GM20431 (cell line): ENCODE results near the gene HMGA1.
"Not testable (repeated sequence)": the region's sequence is repeated elsewhere in the genome, so short reads cannot be mapped to it uniquely, and the experiment has no call there.

Experiments used
- in situ Hi-C: fragments of 300-500 bp; cut with MseI, MboI; formaldehyde crosslinking; loops from one replicate; pipeline ENCODE4 v1.15.0; 2020; ENCODE audit warnings: low sequenced_read_pairs; ENCODE audit not compliant: unreplicated experiment

HMGA1 gene

DNA sequence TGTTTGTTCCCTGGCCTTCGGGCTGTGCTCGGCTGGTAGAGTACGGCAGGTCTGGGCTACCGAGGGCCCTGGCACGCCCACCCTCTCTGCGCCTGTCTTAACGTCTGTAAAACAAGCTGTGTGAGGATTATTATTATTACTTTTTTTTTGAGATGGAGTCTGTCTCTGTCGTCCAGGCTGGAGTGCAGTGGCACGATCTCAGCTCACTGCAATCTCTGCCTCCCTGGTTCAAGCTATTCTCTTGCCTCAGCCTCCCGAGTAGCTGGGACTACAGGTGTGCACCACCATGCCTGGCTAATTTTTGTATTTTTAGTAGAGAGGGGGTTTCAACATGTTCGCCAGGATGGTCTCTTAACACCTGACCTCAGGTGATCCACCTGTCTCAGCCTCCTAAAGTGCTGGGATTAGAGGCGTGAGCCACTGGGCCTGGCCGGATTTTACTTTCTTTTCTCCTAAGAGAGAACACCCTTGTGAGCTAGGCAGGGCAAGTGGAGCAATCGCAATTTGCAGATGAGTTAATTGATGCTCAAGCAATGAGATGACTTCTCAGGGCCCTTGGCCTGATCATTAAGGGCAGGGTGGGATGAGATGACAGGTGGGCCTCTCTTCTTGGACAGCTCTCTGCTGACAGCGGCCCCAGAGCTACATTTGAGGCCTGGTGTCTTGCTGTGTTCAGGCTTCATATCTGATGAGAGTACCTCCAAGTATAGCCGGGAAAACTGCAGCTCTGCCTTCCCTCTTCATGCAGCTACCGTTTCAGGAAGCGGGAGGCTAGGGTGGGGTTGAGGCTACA is 13.0 kb downstream of the HMGA1 start:
- in situ Hi-C loops = loop anchor here (10.0 kb wide), 1 partner anchor 165 kb away; no protein-coding TSS in a partner anchor

DNA sequence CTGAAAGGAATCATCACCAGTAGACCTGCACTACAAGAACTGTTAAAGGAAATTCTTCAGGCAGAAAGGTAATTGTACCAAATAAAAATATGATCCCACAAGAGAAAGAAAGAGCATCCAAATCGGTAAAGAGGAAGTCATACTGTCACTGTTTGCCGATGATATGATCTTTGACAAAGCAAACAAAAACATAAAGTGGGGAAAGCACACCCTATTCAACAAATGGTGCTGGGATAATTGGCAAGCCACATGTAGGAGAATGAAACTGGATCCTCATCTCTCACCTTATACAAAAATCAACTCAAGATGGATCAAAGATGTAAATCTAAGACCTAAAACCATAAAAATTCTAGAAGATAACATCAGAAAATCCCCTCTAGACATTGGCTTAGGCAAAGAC is 15.7 kb downstream of the HMGA1 start:
- in situ Hi-C loops = not testable (repeated sequence)

DNA sequence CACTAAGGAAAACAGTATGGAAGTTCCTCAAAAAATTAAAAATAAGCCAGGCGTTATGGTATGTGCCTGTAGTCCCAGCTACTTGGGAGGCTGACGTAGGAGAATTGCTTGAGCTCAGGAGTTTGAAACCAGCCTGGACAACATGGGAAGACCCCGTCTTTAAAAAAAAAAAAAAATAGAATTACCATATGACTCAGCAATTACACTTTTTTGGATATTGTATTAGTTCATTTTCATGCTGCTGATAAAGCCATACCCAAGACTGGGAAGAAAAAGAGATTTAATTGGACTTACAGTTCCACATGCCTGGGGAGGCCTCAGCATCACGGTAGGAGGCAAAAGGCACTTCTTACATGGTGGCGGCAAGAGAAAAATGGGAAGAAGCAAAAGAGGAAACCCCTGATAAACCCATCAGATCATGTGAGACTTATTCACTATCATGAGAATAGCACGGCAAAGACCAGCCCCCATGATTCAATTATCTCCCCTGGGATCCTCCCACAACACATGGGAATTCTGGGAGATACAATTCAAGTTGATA is 22.9 kb downstream of the HMGA1 start:
- in situ Hi-C loops = no loop called here

DNA sequence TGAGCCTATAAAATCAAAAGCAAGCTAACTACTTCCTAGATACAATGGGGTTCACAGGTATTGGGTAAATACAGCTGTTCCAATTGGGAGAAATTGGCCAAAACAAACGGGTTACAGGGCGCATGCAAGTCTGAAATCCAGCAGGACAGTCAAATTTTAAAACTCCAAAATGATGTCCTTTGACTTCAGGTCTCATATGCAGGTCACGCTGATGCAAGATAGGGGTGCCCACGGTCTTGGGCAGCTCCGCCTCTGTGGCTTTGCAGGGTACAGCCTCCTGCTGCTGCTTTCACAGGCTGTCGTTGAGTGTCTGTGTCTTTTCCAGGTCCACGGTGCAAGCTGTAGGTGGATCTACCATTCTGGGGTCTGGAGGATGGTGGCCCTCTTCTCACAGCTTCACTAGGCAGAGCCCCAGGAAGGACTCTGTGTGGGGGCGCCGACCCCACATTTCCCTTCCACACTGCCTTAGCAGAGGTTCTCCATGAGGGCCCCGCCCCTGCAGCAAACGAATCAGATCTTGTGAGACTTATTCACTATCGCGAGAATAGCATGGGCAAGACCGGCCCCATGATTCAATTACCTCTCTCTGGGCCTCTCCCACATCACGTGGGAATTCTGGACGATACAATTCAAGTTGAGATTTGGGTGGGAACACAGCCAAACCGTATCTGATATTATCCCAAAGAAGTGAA is 24.0 kb downstream of the HMGA1 start:
- in situ Hi-C loops = no loop called here

DNA sequence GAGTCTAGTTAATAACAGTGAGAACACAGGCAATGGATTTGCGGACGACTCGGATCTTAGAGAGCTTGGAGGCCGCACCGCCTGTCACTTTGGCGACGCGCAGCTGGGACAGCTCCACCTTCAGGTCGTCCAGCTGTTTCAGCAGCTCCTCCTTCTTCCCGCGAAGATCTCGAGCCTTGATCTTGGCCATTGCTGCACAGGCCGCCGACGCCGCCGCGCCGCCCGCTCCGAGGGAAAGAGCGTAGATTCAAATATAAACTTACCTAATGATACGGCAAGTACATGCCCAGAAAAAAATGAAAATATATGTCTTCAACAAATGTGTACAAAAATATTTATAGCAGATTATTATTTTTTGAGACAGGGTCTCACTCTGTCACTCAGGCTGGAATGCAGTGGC is 26.8 kb downstream of the HMGA1 start:
- in situ Hi-C loops = not testable (repeated sequence)

DNA sequence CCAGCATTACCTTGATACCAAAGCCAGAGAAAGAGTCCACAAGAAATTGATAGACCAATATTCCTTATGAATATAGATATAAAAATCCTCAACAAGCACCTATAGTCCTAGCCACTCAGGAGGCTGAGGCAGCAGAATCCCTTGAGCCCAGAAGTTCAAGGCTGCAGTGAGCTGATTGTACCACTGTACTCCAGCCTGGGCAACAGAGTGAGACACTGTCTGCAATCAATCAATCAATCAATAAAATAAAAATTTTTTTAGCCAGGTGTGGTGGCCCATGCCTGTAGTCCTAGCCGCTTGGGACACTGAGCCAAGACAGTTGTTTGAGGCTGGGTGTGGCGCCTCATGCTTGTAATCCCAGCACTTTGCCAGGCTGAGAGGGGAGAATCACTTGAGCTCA is 31.1 kb downstream of the HMGA1 start:
- in situ Hi-C loops = no loop called here

DNA sequence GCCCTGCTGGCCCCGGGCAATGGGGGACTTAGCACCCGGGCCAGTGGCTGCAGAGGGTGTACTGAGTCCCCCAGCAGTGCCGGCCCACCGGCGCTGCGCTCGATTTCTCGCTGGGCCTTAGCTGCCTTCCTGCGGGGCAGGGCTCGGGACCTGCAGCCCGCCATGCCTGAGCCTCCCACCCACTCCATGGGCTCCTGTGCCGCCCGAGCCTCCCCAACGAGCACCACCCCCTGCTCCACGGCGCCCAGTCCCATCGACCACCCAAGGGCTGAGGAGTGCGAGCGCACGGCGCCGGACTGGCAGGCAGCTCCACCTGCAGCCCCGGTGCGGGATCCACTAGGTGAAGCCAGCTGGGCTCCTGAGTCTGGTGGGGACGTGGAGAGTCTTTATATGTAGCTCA is 32.5 kb downstream of the HMGA1 start:
- in situ Hi-C loops = not testable (repeated sequence)

DNA sequence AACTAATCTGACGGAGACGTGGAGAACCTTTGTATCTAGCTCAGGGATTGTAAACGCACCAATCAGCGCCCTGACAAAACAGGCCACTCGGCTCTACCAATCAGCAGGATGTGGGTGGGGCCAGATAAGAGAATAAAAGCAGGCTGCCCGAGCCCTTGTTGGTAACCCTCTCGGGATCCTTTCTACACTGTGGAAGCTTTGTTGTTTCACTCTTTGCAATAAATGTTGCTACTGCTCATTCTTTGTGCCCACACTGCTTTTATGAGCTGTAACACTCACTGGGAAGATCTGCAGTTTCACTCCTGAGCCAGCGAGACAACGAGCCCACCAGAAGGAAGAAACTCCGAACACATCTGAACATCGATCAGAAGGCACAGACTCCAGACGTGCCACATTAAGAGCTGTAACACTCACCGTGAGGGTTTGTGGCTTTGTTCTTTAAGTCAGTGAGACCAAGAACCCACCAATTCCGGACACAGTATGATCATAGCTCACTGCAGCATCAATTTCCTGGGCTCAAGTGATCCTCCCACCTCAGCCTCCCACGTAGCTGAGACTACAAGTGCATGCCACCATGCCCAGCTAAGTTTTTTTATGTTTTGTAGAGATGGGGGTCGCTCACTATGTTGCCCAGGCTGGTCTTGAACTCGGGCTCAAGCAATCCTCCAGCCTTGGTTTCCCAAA is 33.1 kb downstream of the HMGA1 start:
- in situ Hi-C loops = not testable (repeated sequence)

DNA sequence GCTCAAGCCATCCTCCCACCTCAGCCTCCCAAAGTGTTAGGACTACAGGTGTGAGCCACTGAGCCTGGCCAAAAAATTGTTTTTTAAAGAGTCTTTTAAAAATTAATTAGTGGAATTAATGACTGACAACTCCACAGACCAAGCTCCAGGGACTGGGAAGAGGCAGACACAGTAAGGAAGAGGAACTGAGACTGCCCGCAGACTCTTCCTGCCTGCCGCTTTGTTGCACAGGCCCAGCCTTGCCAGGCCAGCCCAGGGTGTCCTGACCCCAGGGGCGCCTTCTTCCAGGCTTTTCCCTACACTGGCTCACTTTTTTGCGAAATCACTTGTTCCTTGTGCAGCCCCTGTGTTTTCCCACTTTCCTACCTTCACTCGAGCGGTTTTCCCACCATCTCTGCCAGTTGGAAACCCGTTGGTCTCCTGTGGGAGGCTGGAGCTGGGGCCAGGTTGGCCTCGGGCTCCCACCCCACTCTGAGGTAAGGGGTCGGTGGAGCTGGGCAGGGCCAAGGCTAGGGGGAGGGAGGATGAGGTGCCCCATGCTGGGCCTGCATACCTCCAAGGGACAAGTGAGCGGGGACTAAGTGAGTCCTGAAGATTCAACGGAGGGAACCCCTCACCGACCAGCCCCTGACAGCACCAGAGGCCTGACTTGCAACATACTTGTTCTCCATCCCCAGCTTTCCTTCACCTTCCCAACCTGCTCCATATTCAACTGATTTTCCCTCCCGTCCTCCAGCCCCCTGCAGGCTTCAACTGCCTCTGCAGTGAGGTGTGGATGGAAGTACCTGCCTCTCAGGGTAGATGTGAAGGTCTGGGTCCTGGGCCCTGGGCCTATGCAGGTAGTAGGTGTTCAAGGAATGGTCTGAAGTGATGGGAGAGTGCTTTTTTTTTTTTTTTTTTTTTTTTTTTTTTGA is 35.6 kb downstream of the HMGA1 start:
- in situ Hi-C loops = no loop called here

DNA sequence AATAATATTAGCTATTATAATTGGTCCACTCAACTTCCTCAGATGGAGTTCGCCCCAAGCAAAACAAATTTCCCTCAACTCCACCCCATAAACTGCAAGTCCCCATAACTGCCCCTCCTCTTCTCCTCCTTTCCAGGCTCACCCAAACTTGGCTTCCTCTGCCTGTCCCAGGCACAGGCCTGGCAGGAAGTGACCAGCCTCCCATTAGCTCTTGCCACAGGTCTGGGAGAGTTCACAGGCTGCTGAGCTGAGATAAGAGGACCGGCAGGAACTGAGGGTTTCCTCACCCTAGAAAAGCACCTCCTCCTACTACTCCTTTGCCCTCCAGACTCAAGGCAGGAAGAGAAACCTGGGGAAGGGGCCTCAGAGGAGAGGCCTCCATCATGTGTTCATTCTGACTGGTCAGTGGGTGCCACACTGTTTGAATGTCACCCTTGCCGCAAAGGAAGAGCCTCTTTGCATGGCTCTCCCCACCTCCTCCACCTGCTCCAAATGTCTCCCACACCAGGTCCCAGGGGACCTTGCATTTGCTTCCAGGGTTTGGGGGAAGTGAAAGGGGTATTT is 36.7 kb downstream of the HMGA1 start:
- in situ Hi-C loops = no loop called here

DNA sequence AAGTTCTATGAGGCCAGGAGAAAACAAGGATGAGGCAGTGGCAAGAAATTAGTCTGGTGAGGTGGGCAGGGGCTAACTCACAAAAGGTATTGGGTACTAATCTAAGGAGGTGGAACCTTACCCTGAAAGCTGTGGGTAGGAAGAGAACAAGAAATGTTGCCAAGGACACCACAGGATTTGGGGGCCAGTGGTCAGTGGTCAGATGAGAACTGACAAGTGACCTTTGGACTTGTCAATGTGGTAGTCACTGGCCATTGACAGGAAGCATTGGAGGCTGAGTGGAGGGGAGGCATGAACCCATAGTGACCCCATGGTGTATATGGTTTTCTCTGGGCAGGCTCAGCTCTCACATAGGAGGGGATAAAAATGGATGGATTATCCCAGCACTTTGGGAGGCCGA is 37.5 kb downstream of the HMGA1 start:
- in situ Hi-C loops = no loop called here

DNA sequence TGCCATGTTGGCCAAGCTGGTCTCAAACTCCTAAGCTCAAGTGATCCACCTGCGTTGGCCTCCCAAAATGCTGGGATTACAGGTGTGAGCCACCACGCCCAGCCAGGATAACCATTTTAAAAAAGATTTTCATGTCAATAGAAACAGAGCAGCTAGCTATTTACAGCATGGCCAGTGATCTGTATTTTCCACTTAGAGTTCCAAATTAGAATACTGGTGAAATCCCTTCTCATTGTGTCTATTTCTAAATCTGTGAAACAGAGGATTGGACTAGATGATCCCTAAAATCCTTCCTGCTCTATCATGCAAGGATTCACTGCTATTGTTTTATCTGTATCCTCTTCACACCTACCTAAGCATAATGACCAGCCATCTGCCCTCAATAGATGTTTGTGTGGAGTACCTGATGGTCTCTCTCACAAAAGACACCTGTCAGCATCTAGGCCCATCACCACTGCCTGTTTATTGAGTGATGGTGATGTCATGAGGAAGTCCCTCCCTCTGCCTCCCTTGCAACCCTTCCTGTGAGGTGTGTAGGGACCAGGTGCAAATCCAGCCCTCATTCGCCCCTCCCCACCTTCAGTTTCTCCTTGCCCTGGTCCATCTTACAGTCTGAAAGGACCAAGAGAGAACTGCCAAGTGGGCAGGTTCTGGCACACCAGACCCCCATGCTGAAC is 38.6 kb downstream of the HMGA1 start:
- in situ Hi-C loops = no loop called here

DNA sequence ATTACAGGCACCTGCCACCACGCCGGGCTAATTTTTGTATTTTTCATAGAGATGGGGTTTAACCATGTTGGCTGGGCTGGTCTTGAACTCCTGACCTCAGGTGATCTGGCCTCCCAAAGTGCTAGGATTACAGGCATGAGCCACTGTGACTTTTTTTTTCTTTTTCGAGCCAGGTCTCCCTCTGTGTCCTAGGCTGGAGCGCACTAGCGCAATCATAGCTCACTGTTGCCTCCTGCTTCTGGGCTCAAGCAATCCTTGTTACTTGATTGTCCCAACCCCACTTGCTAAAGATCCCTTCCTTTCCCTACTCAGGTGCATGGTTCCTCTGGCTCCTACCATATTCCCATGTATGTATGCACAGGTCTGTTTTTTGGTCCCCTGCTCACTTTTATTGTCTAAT is 39.5 kb downstream of the HMGA1 start:
- in situ Hi-C loops = no loop called here

DNA sequence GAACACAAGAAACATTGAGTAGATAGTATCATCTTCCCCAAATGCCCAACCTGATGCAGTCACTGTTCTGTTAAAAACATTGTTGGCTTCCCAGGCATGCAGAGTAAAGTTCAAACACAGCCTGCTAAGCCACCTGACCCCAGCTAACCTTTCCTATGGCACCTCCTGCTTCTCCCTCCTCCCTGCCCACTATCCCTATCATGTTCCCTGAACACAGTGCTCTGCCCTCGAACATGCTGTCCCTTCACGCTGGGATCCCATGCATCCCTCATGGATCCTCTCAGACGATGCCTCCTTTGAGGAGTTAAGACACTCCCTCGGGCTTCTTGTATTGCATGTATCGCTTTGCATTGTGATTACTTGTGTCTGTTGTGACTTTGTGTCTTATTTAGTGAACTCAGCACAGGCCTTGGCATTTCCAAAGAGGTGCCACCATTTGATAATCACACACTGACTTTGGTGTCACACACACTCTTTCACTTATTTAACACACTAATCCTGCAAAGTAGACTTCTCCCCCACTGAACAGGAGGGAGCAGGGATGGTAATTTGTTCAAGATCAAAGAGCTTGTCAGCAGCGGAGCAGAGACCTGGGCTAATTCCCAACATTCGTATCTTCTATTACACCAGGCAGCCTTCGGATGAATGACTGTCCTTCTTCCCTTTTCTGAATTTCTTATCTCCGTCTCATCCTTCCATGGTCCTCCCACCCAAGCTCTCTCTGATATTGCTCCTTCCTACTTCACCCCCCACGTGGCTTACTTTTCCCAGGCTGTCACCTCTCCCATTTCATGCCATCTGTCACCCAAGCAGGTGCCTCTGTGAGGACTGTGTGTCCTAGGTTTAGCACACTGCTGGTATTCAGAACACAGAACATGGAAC is 40.4 kb downstream of the HMGA1 start:
- in situ Hi-C loops = no loop called here

DNA sequence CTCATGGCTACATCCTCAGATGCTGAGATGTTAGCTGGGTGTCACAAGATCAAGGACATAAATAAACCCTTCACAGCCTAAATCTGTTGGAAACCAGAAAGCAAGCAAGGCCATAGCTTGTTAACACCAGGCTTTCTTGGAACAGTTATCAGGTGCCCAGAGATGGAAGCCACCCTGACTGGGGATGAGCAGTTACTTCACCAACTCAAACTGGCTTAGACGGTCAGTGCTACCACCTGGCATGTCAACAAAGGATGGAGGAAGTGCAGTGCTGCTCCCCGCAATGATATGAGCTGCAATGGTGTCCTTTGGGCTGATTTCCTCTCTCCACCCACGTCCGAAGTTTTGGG is 41.1 kb downstream of the HMGA1 start:
- in situ Hi-C loops = no loop called here

DNA sequence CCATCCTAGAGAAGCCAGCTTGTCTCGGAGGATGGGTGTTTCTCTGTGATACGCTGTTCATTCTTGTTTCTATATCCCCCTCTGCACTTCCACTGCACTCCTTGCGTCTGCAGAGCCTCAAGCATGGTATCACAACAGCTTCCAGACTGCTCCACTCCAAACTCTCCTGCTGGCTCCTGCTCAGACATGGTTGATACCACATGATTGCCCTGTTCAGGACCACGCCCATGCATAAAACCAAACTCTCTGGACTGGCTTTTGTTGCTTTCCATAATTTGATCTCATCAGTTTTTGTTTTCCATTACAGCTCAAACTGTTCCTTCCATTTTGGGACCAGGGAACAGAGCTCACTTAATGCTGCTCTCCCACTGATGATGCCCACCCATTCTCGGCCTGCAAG is 42.2 kb downstream of the HMGA1 start:
- in situ Hi-C loops = no loop called here

DNA sequence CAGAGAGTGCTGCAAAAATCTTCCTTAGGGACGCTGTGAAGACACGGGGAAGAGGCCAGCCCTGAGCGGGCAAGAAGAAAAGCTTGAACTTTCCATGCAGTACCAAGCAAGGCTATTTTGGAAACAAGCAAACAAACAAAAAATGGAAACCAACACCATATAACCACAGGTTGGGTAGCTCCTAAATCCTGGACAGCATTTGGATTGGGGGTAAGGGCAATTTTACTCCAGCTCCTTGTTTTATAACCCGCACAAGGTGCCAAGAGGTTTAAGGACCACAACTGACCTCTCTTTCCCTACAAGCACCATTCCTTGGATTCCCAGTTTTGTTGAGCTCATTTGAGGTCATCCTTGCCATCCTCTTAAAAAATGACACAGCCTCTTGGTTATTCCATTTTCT is 43.5 kb downstream of the HMGA1 start:
- in situ Hi-C loops = no loop called here

DNA sequence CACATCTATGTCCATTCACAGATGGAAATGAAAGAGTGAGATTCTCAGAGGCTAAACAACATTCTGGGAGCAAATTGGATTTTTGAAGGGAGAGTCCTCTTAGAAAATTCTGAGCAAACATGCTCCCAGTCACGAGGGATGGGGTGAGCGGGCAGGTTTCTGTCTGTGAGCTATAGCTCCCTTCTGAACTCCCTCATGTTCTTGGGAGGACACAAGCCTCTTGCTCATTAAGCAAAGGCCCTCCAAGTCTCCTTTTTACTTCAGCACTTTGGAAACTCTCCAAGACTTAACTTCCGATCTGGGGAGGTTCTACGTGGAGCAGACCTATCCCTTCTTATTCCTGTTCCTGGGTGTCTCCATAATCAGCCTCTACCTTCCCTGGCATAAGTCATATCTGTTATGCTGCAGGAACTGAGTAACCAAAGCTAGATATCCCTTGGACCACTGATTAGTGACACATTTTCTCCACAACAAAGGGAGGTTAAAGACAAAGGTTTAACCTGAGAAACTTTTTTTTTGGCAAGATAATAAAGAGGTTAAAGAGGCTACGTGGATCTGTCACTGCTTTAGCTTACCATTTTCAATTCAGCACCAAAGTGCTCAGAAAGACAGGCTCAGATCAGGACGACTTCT is 45.1 kb downstream of the HMGA1 start:
- in situ Hi-C loops = no loop called here
